NCI-H510A (cell line): ENCODE data around the gene KCNK17.
A peak's percentile ranks its signal among the peaks of the same experiment; 100 is the strongest.

ENCODE experiments used
- DNase-seq: peaks from one replicate; lab custom pipeline; 2025; lab: John Stamatoyannopoulos, UW

KCNK17 gene

GRCh38 chr6:39268721-39269120, 45.5 kb downstream of the KCNK17 start:
- DNase-seq = no peak

GRCh38 chr6:39268171-39268570, 46.0 kb downstream of the KCNK17 start:
- DNase-seq = peak; percentile 88

GRCh38 chr6:39266782-39267355, 47.4 kb downstream of the KCNK17 start:
- no peak for DNase-seq

GRCh38 chr6:39266375-39266774, 47.8 kb downstream of the KCNK17 start:
- peak; percentile 25 for DNase-seq

GRCh38 chr6:39263303-39264037, 50.7 kb downstream of the KCNK17 start:
- DNase-seq = no peak

GRCh38 chr6:39261751-39262150, 52.5 kb downstream of the KCNK17 start:
- DNase-seq = no peak

GRCh38 chr6:39260953-39261352, 53.3 kb downstream of the KCNK17 start:
- no peak for DNase-seq

GRCh38 chr6:39260456-39260855, 53.8 kb downstream of the KCNK17 start:
- no peak for DNase-seq

GRCh38 chr6:39256294-39256940, 57.8 kb downstream of the KCNK17 start:
- DNase-seq = no peak

GRCh38 chr6:39254999-39255535, 59.2 kb downstream of the KCNK17 start:
- DNase-seq = no peak

GRCh38 chr6:39251406-39251805, 62.8 kb downstream of the KCNK17 start:
- peak; percentile 88 for DNase-seq

- DNase-seq = no peak
Measured at GRCh38 chr6:39250507-39250906, 63.7 kb downstream of the KCNK17 start.

GRCh38 chr6:39249278-39249677, 64.9 kb downstream of the KCNK17 start:
- DNase-seq = no peak
